Measurements from ENCODE around the gene WDR54. TPM values are rescaled to one million over a fixed set of nuclear protein-coding genes. Genes with fewer than 3 reads are reported as not detected.

The WDR54 gene, protein sequence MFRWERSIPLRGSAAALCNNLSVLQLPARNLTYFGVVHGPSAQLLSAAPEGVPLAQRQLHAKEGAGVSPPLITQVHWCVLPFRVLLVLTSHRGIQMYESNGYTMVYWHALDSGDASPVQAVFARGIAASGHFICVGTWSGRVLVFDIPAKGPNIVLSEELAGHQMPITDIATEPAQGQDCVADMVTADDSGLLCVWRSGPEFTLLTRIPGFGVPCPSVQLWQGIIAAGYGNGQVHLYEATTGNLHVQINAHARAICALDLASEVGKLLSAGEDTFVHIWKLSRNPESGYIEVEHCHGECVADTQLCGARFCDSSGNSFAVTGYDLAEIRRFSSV
- 10 to 100 TPM; 29.1 to 32.1 (median 31.3) TPM for total RNA-seq

DNA sequence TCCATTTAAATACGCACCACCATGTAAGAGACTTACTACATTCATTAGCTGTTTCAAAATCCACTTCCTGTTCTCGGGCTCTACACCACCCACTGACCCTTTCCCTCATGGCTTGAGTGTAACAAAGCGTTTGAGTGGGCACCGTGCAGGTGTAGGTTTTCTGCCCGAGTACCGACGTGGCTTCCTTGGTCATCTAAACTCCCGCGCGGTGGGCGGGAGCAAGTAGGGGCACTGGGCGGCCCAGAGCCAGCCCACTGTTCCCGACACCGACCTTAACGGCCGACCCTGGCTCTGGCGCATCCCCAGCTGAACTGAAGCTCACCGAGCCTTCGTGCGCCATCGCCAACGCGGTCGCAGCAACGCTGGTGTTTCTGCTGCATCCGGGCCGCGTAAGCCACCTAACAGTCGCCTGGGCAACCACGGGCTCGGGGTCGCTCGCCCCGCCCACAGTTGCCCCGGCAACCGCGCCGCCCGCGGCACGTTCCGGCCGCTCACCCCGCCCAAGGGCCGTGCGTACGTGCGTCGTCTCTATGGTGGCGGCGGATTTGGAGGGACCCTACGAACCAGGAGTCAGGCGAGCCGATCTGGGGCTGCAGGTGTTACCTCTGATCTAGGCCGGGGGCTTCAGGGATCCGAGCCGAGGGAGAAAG lies at the start of gene WDR54, which contains the start of gene C2orf81:
WDR54 (plus strand) TSS at position 510 of the 650 bp plus-strand sequence. CDS start 424 bp downstream, outside the sequence.
C2orf81 (minus strand) TSS at position 399 of the 650 bp plus-strand sequence; CDS start at position 340, 59 bp downstream.
- ATAC-seq (peak; percentile 98), DNase-seq (peak; percentile 92)
- peak within 1 kb of the TSS; percentile 91 for H3K4me3 Mint-ChIP-seq
- H3K36me3 Mint-ChIP-seq (ENCODE audit: insufficient read depth): peaks cover 6% of the 10 kb centered on the region
- no peaks in the 10 kb centered on the region for H3K27me3 Mint-ChIP-seq (ENCODE audit: low read depth)
- peaks cover 26% of the 10 kb centered on the region for H3K4me1 Mint-ChIP-seq (ENCODE audit: low read depth)
- H3K9me3 Mint-ChIP-seq: no peaks in the 10 kb centered on the region

- Mint-ChIP-seq H3K4me1 (ENCODE audit: low read depth) (no peaks in the 10 kb centered on the region), H3K9me3 (no peaks in the 10 kb centered on the region), H3K4me3 (no peak overlapping the region), H3K36me3 (ENCODE audit: insufficient read depth) (peaks cover 46% of the 10 kb centered on the region), H3K27me3 (ENCODE audit: low read depth) (no peaks in the 10 kb centered on the region)
- DNase-seq (no peak), ATAC-seq (no peak)
These were observed 48.9 kb upstream of the WDR54 start for GRCh38 chr2:74372674-74373073.

DNA sequence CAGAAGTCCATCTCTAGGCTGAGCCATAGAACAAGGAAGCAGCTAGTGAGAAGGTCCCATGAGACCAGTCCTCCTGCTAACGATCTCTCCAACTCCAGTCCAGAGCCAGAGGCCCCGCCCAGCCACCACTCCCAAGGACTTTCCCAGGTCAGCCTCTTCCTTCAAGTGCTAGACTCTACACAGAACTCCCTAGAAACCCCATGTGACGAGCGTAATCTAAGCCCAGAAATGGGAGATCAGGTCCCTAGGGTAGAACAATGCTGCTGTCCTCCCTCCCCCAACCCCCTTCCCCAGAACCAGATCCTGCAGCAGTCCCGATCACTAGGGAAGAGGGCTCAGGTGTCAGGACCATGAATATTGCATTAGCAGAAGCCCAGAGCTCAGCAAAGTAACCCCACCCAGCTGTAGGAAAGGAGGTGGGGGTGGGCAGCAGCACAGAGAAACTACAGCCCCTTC lies 48.3 kb upstream of the WDR54 start:
- H3K9me3 Mint-ChIP-seq: no peaks in the 10 kb centered on the region
- H3K4me1 Mint-ChIP-seq (ENCODE audit: low read depth): no peaks in the 10 kb centered on the region
- no peaks in the 10 kb centered on the region for H3K27me3 Mint-ChIP-seq (ENCODE audit: low read depth)
- ATAC-seq (no peak), DNase-seq (no peak)
- peaks cover 47% of the 10 kb centered on the region for H3K36me3 Mint-ChIP-seq (ENCODE audit: insufficient read depth)
- H3K4me3 Mint-ChIP-seq: no peak overlapping the region

DNA sequence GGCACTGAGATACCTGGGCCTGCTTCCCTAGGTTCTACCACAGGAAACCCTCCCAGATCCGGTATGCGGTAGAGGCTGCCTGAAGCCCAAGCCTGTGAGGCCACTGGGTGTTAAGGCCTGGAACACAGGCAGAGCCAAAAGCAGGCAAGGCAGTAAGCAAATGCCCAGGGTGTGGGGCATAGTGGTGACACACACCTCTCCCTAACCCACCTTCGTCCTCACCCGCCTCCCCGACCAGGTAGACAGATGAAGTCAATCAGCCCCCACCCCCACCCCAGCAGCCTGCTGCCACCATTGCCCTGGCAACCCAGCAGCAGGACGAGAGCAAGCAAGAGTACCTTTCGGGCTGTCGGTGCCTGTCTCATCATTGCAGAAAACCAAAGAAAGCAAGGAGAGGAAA lies 47.5 kb upstream of the WDR54 start:
- ATAC-seq: no peak
- Mint-ChIP-seq H3K4me3 (no peak overlapping the region), H3K27me3 (ENCODE audit: low read depth) (no peaks in the 10 kb centered on the region), H3K4me1 (ENCODE audit: low read depth) (peaks cover 2% of the 10 kb centered on the region), H3K36me3 (ENCODE audit: insufficient read depth) (peaks cover 44% of the 10 kb centered on the region), H3K9me3 (no peaks in the 10 kb centered on the region)
- no peak for DNase-seq

DNA sequence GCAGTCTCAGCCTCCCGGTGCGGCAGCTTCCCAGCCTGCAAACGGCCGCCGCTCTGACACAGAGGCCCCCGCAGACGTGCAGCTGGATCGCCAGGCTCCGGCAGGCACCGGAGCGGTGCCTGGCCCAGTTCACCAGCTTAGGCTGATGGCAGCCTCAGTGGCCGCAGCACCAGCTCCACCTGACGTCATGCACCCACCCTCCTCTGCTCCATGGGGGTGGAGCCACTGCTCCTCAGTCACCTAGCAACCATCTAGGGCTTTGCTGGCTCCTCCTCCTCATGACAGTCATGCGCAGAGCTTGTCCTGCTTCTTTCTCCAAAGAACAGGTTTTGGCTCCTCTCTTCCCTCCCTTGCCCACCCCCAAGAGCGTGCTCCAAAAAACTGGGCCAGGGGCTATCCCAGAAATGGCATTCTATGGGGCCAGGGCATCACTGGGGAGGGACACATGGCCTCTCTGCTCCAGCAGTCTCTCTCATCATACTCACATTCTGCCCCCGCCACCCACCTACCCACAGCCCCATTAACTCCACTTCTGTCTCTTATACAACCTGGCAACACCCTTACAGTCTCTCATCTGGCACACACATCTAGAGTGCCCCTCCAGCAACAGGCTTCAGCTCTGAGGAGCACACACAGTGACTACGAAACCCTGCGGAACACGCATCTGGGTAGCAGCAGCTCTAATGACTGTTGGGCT lies 46.9 kb upstream of the WDR54 start:
- no peak for DNase-seq
- peaks cover 40% of the 10 kb centered on the region for H3K36me3 Mint-ChIP-seq (ENCODE audit: insufficient read depth)
- no peaks in the 10 kb centered on the region for H3K27me3 Mint-ChIP-seq (ENCODE audit: low read depth)
- peaks cover 7% of the 10 kb centered on the region for H3K4me1 Mint-ChIP-seq (ENCODE audit: low read depth)
- H3K4me3 Mint-ChIP-seq: no peak overlapping the region
- ATAC-seq: no peak
- no peaks in the 10 kb centered on the region for H3K9me3 Mint-ChIP-seq

DNA sequence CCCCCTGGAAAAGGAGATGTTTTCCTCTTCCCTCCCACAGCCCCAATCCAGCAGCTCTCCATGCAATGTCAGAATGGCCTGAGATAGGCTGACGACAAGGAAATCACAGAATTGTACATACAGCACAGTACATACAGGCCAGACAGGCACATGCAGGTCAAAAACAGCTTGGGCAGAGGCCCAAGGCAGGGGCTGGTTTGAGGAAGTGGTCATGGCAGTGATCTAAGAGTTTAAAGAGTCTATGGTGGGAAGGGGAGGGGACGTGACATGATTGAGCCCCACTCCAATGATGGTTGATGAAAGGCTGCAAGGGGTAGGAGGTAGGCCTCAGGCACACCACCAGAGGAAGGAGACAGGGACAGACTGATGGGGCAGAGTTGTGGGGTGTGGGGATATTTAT lies 45.7 kb upstream of the WDR54 start:
- H3K9me3 Mint-ChIP-seq: no peaks in the 10 kb centered on the region

GRCh38 chr2:74378007-74378406 lies 43.5 kb upstream of the WDR54 start:
- ATAC-seq (no peak), DNase-seq (no peak)
- Mint-ChIP-seq H3K27me3 (ENCODE audit: low read depth) (no peaks in the 10 kb centered on the region), H3K4me1 (ENCODE audit: low read depth) (peaks cover 30% of the 10 kb centered on the region), H3K36me3 (ENCODE audit: insufficient read depth) (peaks cover 25% of the 10 kb centered on the region), H3K9me3 (no peaks in the 10 kb centered on the region), H3K4me3 (no peak overlapping the region)

More for the DNA sequence above, 45.7 kb upstream of the WDR54 start:
- no peak for DNase-seq
- Mint-ChIP-seq H3K27me3 (ENCODE audit: low read depth) (no peaks in the 10 kb centered on the region), H3K4me3 (no peak overlapping the region), H3K4me1 (ENCODE audit: low read depth) (peaks cover 18% of the 10 kb centered on the region), H3K36me3 (ENCODE audit: insufficient read depth) (peaks cover 30% of the 10 kb centered on the region)
- ATAC-seq: no peak

- DNase-seq (peak; percentile 15), ATAC-seq (peak; percentile 58 to 84)
- peak within 1 kb of the TSS; percentile 42 for H3K4me3 Mint-ChIP-seq
- H3K27me3 Mint-ChIP-seq (ENCODE audit: low read depth): no peaks in the 10 kb centered on the region
- peaks cover 29% of the 10 kb centered on the region for H3K36me3 Mint-ChIP-seq (ENCODE audit: insufficient read depth)
- H3K9me3 Mint-ChIP-seq: no peaks in the 10 kb centered on the region
- peaks cover 30% of the 10 kb centered on the region for H3K4me1 Mint-ChIP-seq (ENCODE audit: low read depth)
These were observed 41.4 kb upstream of the WDR54 start, which contains the start of gene DCTN1 for GRCh38 chr2:74379851-74380789. Gene DCTN1 (minus strand): TSS chr2:74380311. CDS start chr2:74380037, 274 bp downstream.

- ATAC-seq (no peak), DNase-seq (no peak)
- Mint-ChIP-seq H3K4me3 (no peak overlapping the region), H3K4me1 (ENCODE audit: low read depth) (peaks cover 30% of the 10 kb centered on the region), H3K9me3 (no peaks in the 10 kb centered on the region), H3K27me3 (ENCODE audit: low read depth) (no peaks in the 10 kb centered on the region), H3K36me3 (ENCODE audit: insufficient read depth) (peaks cover 24% of the 10 kb centered on the region)
These were observed 39.8 kb upstream of the WDR54 start for GRCh38 chr2:74381751-74382150.

DNA sequence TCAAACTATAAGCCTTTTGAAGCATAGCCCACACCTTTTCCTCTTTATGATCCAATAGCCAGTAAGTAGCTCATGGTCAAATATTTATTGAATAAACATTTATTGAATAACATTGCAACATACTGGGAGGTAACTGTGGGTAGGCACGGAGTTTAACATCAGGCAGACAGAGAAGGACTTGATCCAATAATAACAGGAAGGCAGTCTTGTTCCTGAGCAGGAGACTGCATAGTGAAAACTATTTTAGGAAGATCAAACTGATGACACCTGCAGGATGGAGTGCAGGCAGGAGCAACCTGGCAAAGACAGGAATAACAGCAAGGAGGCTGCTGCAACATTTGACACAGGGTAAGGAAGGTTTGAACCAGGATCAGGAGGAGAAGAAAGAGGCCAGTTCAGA lies 38.3 kb upstream of the WDR54 start:
- peaks cover 30% of the 10 kb centered on the region for H3K4me1 Mint-ChIP-seq (ENCODE audit: low read depth)
- peaks cover 15% of the 10 kb centered on the region for H3K36me3 Mint-ChIP-seq (ENCODE audit: insufficient read depth)
- DNase-seq (no peak), ATAC-seq (no peak)
- H3K4me3 Mint-ChIP-seq: no peak overlapping the region
- H3K9me3 Mint-ChIP-seq: no peaks in the 10 kb centered on the region
- no peaks in the 10 kb centered on the region for H3K27me3 Mint-ChIP-seq (ENCODE audit: low read depth)

GRCh38 chr2:74384051-74384450 lies 37.5 kb upstream of the WDR54 start:
- DNase-seq: no peak
- ATAC-seq: no peak
- Mint-ChIP-seq H3K4me1 (ENCODE audit: low read depth) (peaks cover 28% of the 10 kb centered on the region), H3K9me3 (no peaks in the 10 kb centered on the region), H3K4me3 (no peak overlapping the region), H3K27me3 (ENCODE audit: low read depth) (no peaks in the 10 kb centered on the region), H3K36me3 (ENCODE audit: insufficient read depth) (peaks cover 11% of the 10 kb centered on the region)

GRCh38 chr2:74385396-74385795 lies 36.1 kb upstream of the WDR54 start:
- H3K4me3 Mint-ChIP-seq: no peak overlapping the region

DNA sequence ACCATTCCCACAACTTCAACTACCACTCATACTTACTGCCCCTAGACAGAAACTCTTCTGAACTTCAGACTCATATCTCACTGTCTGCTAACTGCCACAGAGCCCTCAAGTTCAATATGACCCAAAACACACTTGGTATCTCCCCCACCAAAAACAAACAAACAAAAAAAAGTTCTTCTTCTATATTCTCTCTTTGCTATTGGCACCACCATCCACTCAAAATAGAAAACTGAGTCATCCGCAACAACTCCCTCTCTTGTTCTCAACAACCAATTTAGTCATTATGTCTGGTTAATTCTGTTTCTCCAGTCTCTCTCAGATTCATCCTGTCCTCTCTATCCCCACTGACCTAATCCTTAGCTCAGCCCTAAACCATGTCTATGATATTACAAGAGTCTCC lies 34.2 kb upstream of the WDR54 start:
- DNase-seq (no peak), ATAC-seq (no peak)
- no peaks in the 10 kb centered on the region for H3K4me1 Mint-ChIP-seq (ENCODE audit: low read depth)
- no peaks in the 10 kb centered on the region for H3K27me3 Mint-ChIP-seq (ENCODE audit: low read depth)
- H3K36me3 Mint-ChIP-seq (ENCODE audit: insufficient read depth): peaks cover 4% of the 10 kb centered on the region
- H3K9me3 Mint-ChIP-seq: no peaks in the 10 kb centered on the region
- no peak overlapping the region for H3K4me3 Mint-ChIP-seq

More at GRCh38 chr2:74385396-74385795, 36.1 kb upstream of the WDR54 start:
- Mint-ChIP-seq H3K4me1 (ENCODE audit: low read depth) (peaks cover 16% of the 10 kb centered on the region), H3K9me3 (no peaks in the 10 kb centered on the region), H3K36me3 (ENCODE audit: insufficient read depth) (peaks cover 11% of the 10 kb centered on the region), H3K27me3 (ENCODE audit: low read depth) (no peaks in the 10 kb centered on the region)
- DNase-seq (no peak), ATAC-seq (no peak)

All from activated T-cell treated with anti-CD3 and anti-CD28 coated beads, Interleukin-2, amount 50 U/mL, for 4 hours (primary cell).